ENCODE measurements around the gene IFNGR1.

IFNGR1 gene

GRCh38 chr6:137241481-137242038 lies 22.4 kb upstream of the IFNGR1 start:
- no peak for DNase-seq
- H3K27me3 ChIP-seq, result no peaks in the 10 kb centered on the region
- H3K4me1 ChIP-seq, result no peaks in the 10 kb centered on the region
- H3K36me3 ChIP-seq, result no peaks in the 10 kb centered on the region
- H3K4me3 ChIP-seq (ENCODE audit: low read depth, low read length), result no peak overlapping the region
- H3K9me3 ChIP-seq, result no peaks in the 10 kb centered on the region
- no peak for TF ChIP-seq CTCF (IDR thresholded peaks at IDR 0.05; ENCODE audit: low read depth, low read length)

GRCh38 chr6:137240168-137240567 lies 21.0 kb upstream of the IFNGR1 start:
- DNase-seq, result no peak
- Histone ChIP-seq H3K27me3 (no peaks in the 10 kb centered on the region; the same call in none of the 2 replicates), H3K4me1 (no peaks in the 10 kb centered on the region), H3K36me3 (no peaks in the 10 kb centered on the region), H3K9me3 (no peaks in the 10 kb centered on the region), H3K4me3 (ENCODE audit: low read depth, low read length) (no peak overlapping the region)
- no peak for TF ChIP-seq CTCF (IDR thresholded peaks at IDR 0.05; ENCODE audit: low read depth, low read length)

- TF ChIP-seq CTCF (IDR thresholded peaks at IDR 0.05; ENCODE audit: low read depth, low read length), result no peak
- Histone ChIP-seq H3K4me1 (no peaks in the 10 kb centered on the region), H3K9me3 (no peaks in the 10 kb centered on the region), H3K4me3 (ENCODE audit: low read depth, low read length) (no peak overlapping the region), H3K27me3 (no peaks in the 10 kb centered on the region; the same call in none of the 2 replicates), H3K36me3 (no peaks in the 10 kb centered on the region)
- DNase-seq, result no peak
Measured at GRCh38 chr6:137237413-137238170, 18.4 kb upstream of the IFNGR1 start.

- no peaks in the 10 kb centered on the region for H3K36me3 ChIP-seq
- no peaks in the 10 kb centered on the region for H3K4me1 ChIP-seq
- H3K9me3 ChIP-seq, result no peaks in the 10 kb centered on the region
- no peaks in the 10 kb centered on the region; the same call in none of the 2 replicates for H3K27me3 ChIP-seq
- H3K4me3 ChIP-seq (ENCODE audit: low read depth, low read length), result no peak overlapping the region
- DNase-seq, result no peak
- TF ChIP-seq CTCF (IDR thresholded peaks at IDR 0.05; ENCODE audit: low read depth, low read length), result no peak
Measured at GRCh38 chr6:137236581-137237355, 17.6 kb upstream of the IFNGR1 start.

GRCh38 chr6:137235686-137236085 lies 16.5 kb upstream of the IFNGR1 start:
- Histone ChIP-seq H3K27me3 (no peaks in the 10 kb centered on the region; the same call in none of the 2 replicates), H3K36me3 (no peaks in the 10 kb centered on the region), H3K4me3 (ENCODE audit: low read depth, low read length) (no peak overlapping the region), H3K9me3 (no peaks in the 10 kb centered on the region), H3K4me1 (no peaks in the 10 kb centered on the region)
- no peak for TF ChIP-seq CTCF (IDR thresholded peaks at IDR 0.05; ENCODE audit: low read depth, low read length)
- DNase-seq, result no peak
